ENCODE results near the gene PSMD1.
"Not testable (repeated sequence)": the region's sequence is repeated elsewhere in the genome, so short reads cannot be mapped to it uniquely, and the experiment has no call there.

PSMD1 gene

DNA sequence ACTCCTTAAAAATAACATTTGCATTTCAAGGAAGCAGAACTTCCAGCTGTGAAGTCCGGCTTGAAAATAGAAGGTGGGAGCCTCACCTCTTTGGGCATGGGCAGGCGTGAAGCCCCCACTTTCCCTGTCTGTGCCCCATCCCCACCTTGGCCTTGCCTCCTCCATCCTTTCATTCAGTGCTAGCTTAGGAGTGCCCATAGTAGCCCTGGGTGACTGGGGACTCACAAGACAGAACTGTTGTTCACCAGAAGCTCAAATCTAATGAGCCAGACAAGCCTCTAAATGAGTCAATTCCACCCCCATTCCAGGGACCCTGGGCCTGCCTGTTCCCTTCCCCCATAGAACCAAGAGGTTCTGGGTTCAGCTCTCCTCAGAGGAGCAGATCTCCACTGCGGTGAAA lies 40.7 kb upstream of the PSMD1 start:
- H3K4me1 ChIP-seq (ENCODE audit: control insufficient read depth, insufficient read depth, low read length, poor library complexity, severe bottlenecking), result no peaks in the 10 kb centered on the region
- no peaks in the 10 kb centered on the region for H3K9me3 ChIP-seq (ENCODE audit: control insufficient read depth, low read length)
- H3K27me3 ChIP-seq (replicated peaks; ENCODE audit: control insufficient read depth, insufficient read depth, low read length, poor library complexity, severe bottlenecking), result no peaks in the 10 kb centered on the region
- H3K27ac ChIP-seq (ENCODE audit: insufficient read depth, low read length, poor library complexity, severe bottlenecking), result no peak overlapping the region
- no peak overlapping the region for H3K4me3 ChIP-seq (ENCODE audit: insufficient read depth, low read depth, low read length, poor library complexity, severe bottlenecking)
- DNase-seq, result no peak
- no peaks in the 10 kb centered on the region for H3K36me3 ChIP-seq (ENCODE audit: control insufficient read depth, insufficient read depth, low read length)

DNA sequence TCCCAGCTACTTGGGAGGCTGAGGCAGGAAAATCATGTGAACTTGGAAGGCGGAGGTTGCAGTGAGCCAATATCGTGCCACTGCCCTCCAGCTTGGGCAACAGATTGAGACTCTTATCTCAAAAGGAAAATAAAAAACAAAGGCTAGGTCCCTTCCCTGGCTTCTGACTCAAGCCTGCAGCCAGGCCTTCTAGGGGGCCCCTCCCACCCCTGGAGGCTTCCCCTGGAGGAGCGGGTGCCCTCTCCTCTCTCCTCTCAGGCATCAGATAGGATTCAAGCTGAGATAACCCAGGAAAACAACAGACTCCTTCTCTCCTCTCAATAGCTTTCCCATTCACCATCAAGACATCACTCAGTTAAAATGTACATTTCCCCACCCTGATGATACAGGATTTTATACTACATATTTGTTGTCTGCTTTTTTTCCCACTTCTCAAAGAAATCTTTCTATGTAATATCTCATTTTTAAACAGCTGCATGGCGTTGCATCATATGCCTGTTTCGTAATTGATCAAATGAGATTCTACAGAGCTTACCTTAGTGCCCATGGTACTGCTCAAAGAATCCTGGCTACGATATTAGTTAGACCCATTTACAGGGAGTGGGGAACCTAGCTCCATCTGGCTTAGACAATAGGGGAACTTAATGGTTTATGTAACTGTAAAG lies 40.0 kb upstream of the PSMD1 start:
- Histone ChIP-seq H3K27me3 (replicated peaks; ENCODE audit: control insufficient read depth, insufficient read depth, low read length, poor library complexity, severe bottlenecking) (no peaks in the 10 kb centered on the region), H3K4me3 (ENCODE audit: insufficient read depth, low read depth, low read length, poor library complexity, severe bottlenecking) (no peak overlapping the region), H3K4me1 (ENCODE audit: control insufficient read depth, insufficient read depth, low read length, poor library complexity, severe bottlenecking) (no peaks in the 10 kb centered on the region), H3K9me3 (ENCODE audit: control insufficient read depth, low read length) (no peaks in the 10 kb centered on the region), H3K36me3 (ENCODE audit: control insufficient read depth, insufficient read depth, low read length) (no peaks in the 10 kb centered on the region), H3K27ac (ENCODE audit: insufficient read depth, low read length, poor library complexity, severe bottlenecking) (no peak overlapping the region)
- DNase-seq, result no peak

DNA sequence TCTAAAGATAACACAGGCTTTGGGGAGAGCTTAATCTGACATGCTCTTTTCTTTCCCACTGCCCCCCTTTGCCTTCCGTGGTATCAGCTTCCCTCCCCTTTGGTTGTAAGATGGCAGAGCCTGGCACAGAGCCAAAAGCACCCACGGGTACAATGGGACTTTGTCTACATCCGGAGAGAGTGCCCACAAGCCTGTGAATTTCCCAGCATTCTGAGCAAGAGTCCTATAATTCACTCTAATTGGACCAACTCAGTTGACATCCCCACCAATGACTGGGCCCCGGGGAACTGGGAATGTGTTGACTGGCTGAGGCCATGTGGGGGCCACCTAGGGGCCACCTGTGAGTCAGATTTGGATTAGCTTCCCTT lies 39.5 kb upstream of the PSMD1 start:
- Histone ChIP-seq H3K27me3 (replicated peaks; ENCODE audit: control insufficient read depth, insufficient read depth, low read length, poor library complexity, severe bottlenecking) (no peaks in the 10 kb centered on the region), H3K4me1 (ENCODE audit: control insufficient read depth, insufficient read depth, low read length, poor library complexity, severe bottlenecking) (no peaks in the 10 kb centered on the region), H3K9me3 (ENCODE audit: control insufficient read depth, low read length) (no peaks in the 10 kb centered on the region), H3K36me3 (ENCODE audit: control insufficient read depth, insufficient read depth, low read length) (no peaks in the 10 kb centered on the region), H3K4me3 (ENCODE audit: insufficient read depth, low read depth, low read length, poor library complexity, severe bottlenecking) (no peak overlapping the region), H3K27ac (ENCODE audit: insufficient read depth, low read length, poor library complexity, severe bottlenecking) (no peak overlapping the region)
- no peak for DNase-seq

DNA sequence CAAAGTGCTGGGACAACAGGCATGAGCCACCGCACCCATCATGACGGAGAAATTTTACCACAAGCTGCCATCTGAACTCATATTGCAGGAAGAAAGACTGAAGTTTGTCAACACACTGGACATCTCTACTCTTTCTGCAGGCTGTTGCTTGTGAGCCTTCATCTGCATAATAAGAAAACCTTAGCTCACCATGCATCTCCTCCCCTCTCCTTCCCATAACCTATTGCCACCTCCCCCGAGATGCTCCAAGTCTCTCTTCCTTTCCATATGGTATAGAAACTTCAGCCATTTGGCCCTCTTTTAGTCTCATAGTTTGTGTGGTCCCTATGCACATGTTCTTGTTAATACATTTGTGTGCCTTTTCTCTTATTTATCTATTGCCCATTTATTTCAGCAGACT lies 38.5 kb upstream of the PSMD1 start:
- Histone ChIP-seq H3K36me3 (ENCODE audit: control insufficient read depth, insufficient read depth, low read length) (no peaks in the 10 kb centered on the region), H3K4me3 (ENCODE audit: insufficient read depth, low read depth, low read length, poor library complexity, severe bottlenecking) (no peak overlapping the region), H3K4me1 (ENCODE audit: control insufficient read depth, insufficient read depth, low read length, poor library complexity, severe bottlenecking) (no peaks in the 10 kb centered on the region), H3K27me3 (replicated peaks; ENCODE audit: control insufficient read depth, insufficient read depth, low read length, poor library complexity, severe bottlenecking) (no peaks in the 10 kb centered on the region), H3K9me3 (ENCODE audit: control insufficient read depth, low read length) (no peaks in the 10 kb centered on the region), H3K27ac (ENCODE audit: insufficient read depth, low read length, poor library complexity, severe bottlenecking) (no peak overlapping the region)
- DNase-seq, result no peak

DNA sequence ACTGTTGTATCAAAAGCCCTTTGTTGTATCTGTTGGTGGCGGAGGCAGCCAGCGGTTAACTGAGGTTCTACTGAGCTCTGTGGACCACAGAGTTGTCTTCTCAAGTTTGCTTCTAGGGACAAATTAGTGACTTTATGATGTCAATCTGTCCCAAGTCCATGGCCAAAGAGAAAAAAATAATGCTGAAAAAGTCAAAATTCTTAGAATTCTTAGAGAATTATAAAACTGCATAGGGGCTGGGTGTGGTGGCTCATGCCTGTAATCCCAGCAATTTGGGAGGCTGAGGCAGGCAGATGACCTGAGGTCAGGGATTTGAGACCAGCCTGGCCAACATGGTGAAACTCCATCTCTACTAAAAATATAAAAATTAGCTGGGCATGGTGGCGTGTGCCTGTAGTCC lies 31.6 kb upstream of the PSMD1 start:
- not testable (repeated sequence) for H3K27me3 ChIP-seq (replicated peaks; ENCODE audit: control insufficient read depth, insufficient read depth, low read length, poor library complexity, severe bottlenecking); DNase-seq; H3K36me3 ChIP-seq (ENCODE audit: control insufficient read depth, insufficient read depth, low read length); H3K4me3 ChIP-seq (ENCODE audit: insufficient read depth, low read depth, low read length, poor library complexity, severe bottlenecking); H3K27ac ChIP-seq (ENCODE audit: insufficient read depth, low read length, poor library complexity, severe bottlenecking); H3K9me3 ChIP-seq (ENCODE audit: control insufficient read depth, low read length); H3K4me1 ChIP-seq (ENCODE audit: control insufficient read depth, insufficient read depth, low read length, poor library complexity, severe bottlenecking)

DNA sequence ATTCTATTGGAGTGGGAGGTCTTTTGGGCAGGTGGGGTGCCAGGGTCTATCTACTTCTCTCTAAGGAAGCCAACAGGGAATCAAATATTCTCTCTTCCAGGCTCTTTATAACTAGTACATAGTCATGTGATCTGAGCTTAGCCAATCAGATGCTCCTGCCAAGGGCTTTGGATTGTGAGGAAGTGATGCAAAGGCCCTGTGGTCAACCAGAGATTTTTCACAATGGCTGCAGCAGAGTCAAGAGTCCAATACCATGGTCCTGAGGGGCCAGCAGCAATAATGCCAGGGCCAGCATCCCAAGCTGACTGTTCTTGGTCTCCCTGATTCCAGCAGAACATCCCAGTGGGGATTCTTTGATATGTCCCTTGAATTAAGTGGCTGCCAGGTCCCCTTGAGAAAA lies 27.8 kb upstream of the PSMD1 start:
- Histone ChIP-seq H3K4me1 (ENCODE audit: control insufficient read depth, insufficient read depth, low read length, poor library complexity, severe bottlenecking) (no peaks in the 10 kb centered on the region), H3K27ac (ENCODE audit: insufficient read depth, low read length, poor library complexity, severe bottlenecking) (no peak overlapping the region), H3K27me3 (replicated peaks; ENCODE audit: control insufficient read depth, insufficient read depth, low read length, poor library complexity, severe bottlenecking) (no peaks in the 10 kb centered on the region), H3K36me3 (ENCODE audit: control insufficient read depth, insufficient read depth, low read length) (no peaks in the 10 kb centered on the region), H3K4me3 (ENCODE audit: insufficient read depth, low read depth, low read length, poor library complexity, severe bottlenecking) (no peak overlapping the region), H3K9me3 (ENCODE audit: control insufficient read depth, low read length) (no peaks in the 10 kb centered on the region)
- DNase-seq, result no peak

DNA sequence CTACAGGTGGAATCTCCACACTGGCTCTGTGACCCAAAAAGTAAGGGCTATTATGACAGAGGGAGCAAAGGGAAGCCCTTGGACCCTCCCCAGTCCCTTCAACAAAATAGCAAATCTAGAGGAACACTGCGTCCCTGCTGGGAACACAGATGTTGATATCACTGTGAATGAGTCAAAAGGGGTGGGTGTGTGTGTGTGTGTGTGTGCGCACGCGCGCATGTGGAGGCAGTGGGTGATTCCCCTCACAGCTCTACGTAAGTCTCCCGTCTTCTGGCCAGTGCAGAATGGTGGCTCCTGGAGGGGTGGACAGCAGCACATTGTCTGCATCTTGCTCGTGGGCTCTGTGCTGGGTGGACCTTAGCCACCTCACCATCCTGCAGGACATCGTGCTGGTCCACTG lies 27.1 kb upstream of the PSMD1 start:
- H3K36me3 ChIP-seq (ENCODE audit: control insufficient read depth, insufficient read depth, low read length), result no peaks in the 10 kb centered on the region

DNA sequence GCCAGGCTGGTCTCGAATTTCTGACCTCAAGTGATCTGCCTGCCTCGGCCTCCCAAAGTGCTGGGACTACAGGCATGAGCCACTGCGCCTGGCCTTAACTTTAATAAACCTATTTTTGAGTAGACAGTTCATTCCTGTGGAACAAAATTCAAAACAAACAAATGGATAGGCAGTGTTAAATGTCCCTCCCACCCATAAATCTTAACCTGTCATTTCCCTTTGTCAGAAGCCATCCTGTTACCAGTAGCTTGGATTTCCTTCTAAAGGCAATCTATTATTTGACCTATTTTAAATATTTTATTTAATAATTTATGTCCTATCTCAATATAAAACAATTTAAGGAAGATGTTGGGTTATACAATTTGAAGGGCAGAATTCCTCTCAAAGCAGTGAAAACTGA lies 25.9 kb upstream of the PSMD1 start:
- no peaks in the 10 kb centered on the region for H3K27me3 ChIP-seq (replicated peaks; ENCODE audit: control insufficient read depth, insufficient read depth, low read length, poor library complexity, severe bottlenecking)
- H3K36me3 ChIP-seq (ENCODE audit: control insufficient read depth, insufficient read depth, low read length), result no peaks in the 10 kb centered on the region
- H3K4me1 ChIP-seq (ENCODE audit: control insufficient read depth, insufficient read depth, low read length, poor library complexity, severe bottlenecking), result no peaks in the 10 kb centered on the region
- H3K9me3 ChIP-seq (ENCODE audit: control insufficient read depth, low read length), result no peaks in the 10 kb centered on the region
- no peak overlapping the region for H3K4me3 ChIP-seq (ENCODE audit: insufficient read depth, low read depth, low read length, poor library complexity, severe bottlenecking)
- DNase-seq, result no peak
- no peak overlapping the region for H3K27ac ChIP-seq (ENCODE audit: insufficient read depth, low read length, poor library complexity, severe bottlenecking)

More for the DNA sequence above, 27.1 kb upstream of the PSMD1 start:
- no peak overlapping the region for H3K27ac ChIP-seq (ENCODE audit: insufficient read depth, low read length, poor library complexity, severe bottlenecking)
- H3K9me3 ChIP-seq (ENCODE audit: control insufficient read depth, low read length), result no peaks in the 10 kb centered on the region
- no peak for DNase-seq
- H3K4me1 ChIP-seq (ENCODE audit: control insufficient read depth, insufficient read depth, low read length, poor library complexity, severe bottlenecking), result no peaks in the 10 kb centered on the region
- no peaks in the 10 kb centered on the region for H3K27me3 ChIP-seq (replicated peaks; ENCODE audit: control insufficient read depth, insufficient read depth, low read length, poor library complexity, severe bottlenecking)
- no peak overlapping the region for H3K4me3 ChIP-seq (ENCODE audit: insufficient read depth, low read depth, low read length, poor library complexity, severe bottlenecking)

DNA sequence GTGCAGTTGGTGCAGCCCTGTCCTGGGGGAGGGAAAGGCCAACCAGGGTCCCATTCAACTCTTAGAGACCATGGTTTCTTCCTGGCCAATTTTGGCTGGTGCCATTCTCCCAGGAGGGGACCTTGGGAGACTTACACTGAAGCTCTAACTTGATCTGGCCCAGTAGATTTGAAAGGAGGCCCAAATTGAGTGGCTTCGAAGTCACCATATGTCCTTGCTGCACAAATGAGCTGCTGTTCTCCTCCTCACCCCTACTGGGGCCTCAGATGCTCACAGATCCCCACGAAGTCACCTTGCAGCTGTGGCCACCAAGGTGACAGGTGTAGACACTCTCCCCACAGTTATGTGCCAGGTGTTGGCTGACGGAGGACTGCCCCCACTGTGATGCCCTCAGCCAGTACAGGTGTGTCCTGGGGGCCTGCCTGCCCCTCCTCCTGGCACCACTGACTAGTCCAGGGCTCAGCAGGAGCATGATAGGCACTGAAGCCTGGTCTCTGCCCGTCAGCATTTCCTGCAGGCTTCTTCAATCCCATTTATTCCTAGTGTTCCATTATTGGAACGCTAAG lies 24.0 kb upstream of the PSMD1 start:
- no peaks in the 10 kb centered on the region for H3K4me1 ChIP-seq (ENCODE audit: control insufficient read depth, insufficient read depth, low read length, poor library complexity, severe bottlenecking)
- no peak overlapping the region for H3K27ac ChIP-seq (ENCODE audit: insufficient read depth, low read length, poor library complexity, severe bottlenecking)
- no peaks in the 10 kb centered on the region for H3K9me3 ChIP-seq (ENCODE audit: control insufficient read depth, low read length)
- no peak for DNase-seq
- H3K36me3 ChIP-seq (ENCODE audit: control insufficient read depth, insufficient read depth, low read length), result no peaks in the 10 kb centered on the region
- no peak overlapping the region for H3K4me3 ChIP-seq (ENCODE audit: insufficient read depth, low read depth, low read length, poor library complexity, severe bottlenecking)
- peaks cover 10% of the 10 kb centered on the region for H3K27me3 ChIP-seq (replicated peaks; ENCODE audit: control insufficient read depth, insufficient read depth, low read length, poor library complexity, severe bottlenecking)

DNA sequence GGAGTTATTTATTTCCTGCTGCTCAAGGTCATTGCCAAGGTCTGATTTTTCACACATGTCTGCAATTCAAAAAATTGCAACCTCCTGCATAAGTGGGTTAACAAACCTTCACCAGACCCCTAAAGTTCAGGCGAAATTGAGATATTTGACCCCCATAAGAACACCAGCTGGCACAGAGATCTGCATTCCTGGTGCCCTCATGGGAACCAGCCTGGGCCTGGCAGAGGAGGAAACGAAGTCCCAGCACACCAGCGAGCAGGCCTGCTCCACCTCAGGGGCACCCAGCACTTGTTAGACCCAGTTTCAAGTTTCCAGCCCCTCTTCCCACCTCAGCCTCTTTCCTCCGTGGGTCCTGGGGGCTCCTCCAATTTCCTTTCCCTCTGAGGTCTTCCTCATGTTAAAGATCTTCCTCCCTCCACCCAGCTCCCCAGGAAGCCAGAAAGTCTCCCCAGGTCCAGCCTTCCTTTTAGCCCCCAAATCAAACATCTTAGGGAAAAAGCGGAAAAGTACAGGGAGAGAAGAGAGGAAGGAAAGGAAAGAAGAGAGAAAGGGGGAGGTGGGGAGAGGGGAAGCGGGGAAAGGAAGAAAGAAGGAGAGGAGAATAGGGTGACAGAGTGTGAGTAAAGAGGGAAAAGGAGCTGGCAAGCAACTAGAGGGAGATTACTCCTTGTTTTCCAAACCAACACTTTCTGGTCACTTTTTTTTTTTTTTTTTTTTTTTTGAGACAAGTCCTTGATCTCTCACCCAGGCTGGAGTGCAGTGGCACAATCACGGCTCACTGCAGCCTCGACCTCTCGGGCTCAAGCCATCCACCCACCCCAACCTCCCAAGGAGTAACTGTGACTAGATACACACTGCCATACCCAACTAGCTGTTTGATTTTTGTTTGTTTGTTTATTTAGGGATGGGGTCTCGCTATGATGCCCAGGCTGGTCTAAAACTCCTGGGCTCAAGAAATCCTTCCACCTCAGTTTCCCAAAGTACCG lies 23.2 kb upstream of the PSMD1 start:
- H3K4me3 ChIP-seq (ENCODE audit: insufficient read depth, low read depth, low read length, poor library complexity, severe bottlenecking), result no peak overlapping the region
- no peaks in the 10 kb centered on the region for H3K36me3 ChIP-seq (ENCODE audit: control insufficient read depth, insufficient read depth, low read length)
- peaks cover 13% of the 10 kb centered on the region for H3K27me3 ChIP-seq (replicated peaks; ENCODE audit: control insufficient read depth, insufficient read depth, low read length, poor library complexity, severe bottlenecking)
- no peaks in the 10 kb centered on the region for H3K4me1 ChIP-seq (ENCODE audit: control insufficient read depth, insufficient read depth, low read length, poor library complexity, severe bottlenecking)
- H3K27ac ChIP-seq (ENCODE audit: insufficient read depth, low read length, poor library complexity, severe bottlenecking), result no peak overlapping the region
- no peak for DNase-seq
- H3K9me3 ChIP-seq (ENCODE audit: control insufficient read depth, low read length), result no peaks in the 10 kb centered on the region

Measured in effector memory CD4-positive, alpha-beta T cell (primary cell).